Measurements from ENCODE around the gene SOD2. TPM values are rescaled to one million over a fixed set of nuclear protein-coding genes. Genes with fewer than 3 reads are reported as not detected.

The SOD2 gene
- total RNA-seq, 2 donors from 2014 or later, result 64.3 to 88.8 TPM

GRCh38 chr6:159645640-159646039, 47.4 kb downstream of the SOD2 start:
- Mint-ChIP-seq H3K4me3 (no peak overlapping the region), H3K27ac (no peak overlapping the region), H3K27me3 (ENCODE audit: insufficient read depth) (no peaks in the 10 kb centered on the region), H3K9me3 (peaks cover 5% of the 10 kb centered on the region), H3K36me3 (ENCODE audit: low read depth) (no peaks in the 10 kb centered on the region), H3K4me1 (no peaks in the 10 kb centered on the region)
- H3K9ac ChIP-seq (ENCODE audit: extremely low read depth, low read length, poor library complexity, severe bottlenecking), result no peak overlapping the region
- H3K36me3 ChIP-seq (ENCODE audit: control insufficient read depth, insufficient read depth, low read length), result no peaks in the 10 kb centered on the region
- H3K4me3 ChIP-seq (ENCODE audit: low read length), result no peak overlapping the region
- no peak overlapping the region for H3K27ac ChIP-seq (ENCODE audit: low read depth, low read length)
- H3K9me3 ChIP-seq (ENCODE audit: control insufficient read depth, low read length), result no peaks in the 10 kb centered on the region
- no peaks in the 10 kb centered on the region for H3K4me1 ChIP-seq (ENCODE audit: control insufficient read depth, insufficient read depth, low read length)
- 85 to 96% methylated on average over 3 to 4 of the region's 4 CpGs for WGBS, 2 experiments (ENCODE audit: insufficient coverage in 1 of 2, insufficient read length in 1 of 2)
- H3K27me3 ChIP-seq (ENCODE audit: control insufficient read depth, insufficient read depth, low read length, poor library complexity, severe bottlenecking), result no peaks in the 10 kb centered on the region
- no peak for DNase-seq
- TF ChIP-seq CTCF (conservative IDR thresholded peaks at IDR 0.05), result no peak

Other genes with a start within 250 kb of the SOD2 start
- gene WTAP, start 34.3 kb upstream of the SOD2 start, total RNA-seq, result 100 to 1,000 TPM; 112 to 119 TPM
- gene ACAT2, start 68.8 kb upstream of the SOD2 start, total RNA-seq, result 100 to 1,000 TPM; 108 to 147 TPM
- gene TCP1, start 96.4 kb upstream of the SOD2 start, total RNA-seq, result 100 to 1,000 TPM; 241 to 246 TPM
- gene MRPL18, start 97.2 kb upstream of the SOD2 start, total RNA-seq, result 10 to 100 TPM; 46.7 to 56.9 TPM
- gene PNLDC1, start 107.0 kb upstream of the SOD2 start, total RNA-seq, result not detected
- not detected for gene MAS1, start 197.7 kb upstream of the SOD2 start, total RNA-seq